Breast epithelium (tissue), 3 donors: ENCODE results near the gene CDH4.

ENCODE experiments used
- POLR2A ChIP-seq: fragments of 450-650 bp; IDR thresholded peaks from one replicate; pipeline ENCODE4 v1.6.1; 2016; ENCODE audit warnings: antibody characterized with exemption, mild to moderate bottlenecking, moderate library complexity
- POLR2AphosphoS5 ChIP-seq, 3 donors: sonication (generic); formaldehyde crosslinking; IDR thresholded peaks; one replicate each; pipeline ENCODE4 v1.6.1; 2017; ENCODE audit warnings: antibody characterized with exemption in 3 of 3
- TF ChIP-seq, protein P1 (sequence below), 3 donors: fragments of 450-650 bp; IDR thresholded peaks; one replicate each; pipeline ENCODE4 v1.5.1; 2016 to 2017; ENCODE audit warnings: antibody characterized with exemption in 3 of 3, mild to moderate bottlenecking in 3 of 3, moderate library complexity in 3 of 3

GRCh38 chr20:61520076-61520892, 268.2 kb downstream of the CDH4 start:
- TF ChIP-seq POLR2A, result no peak
- TF ChIP-seq, protein P1, sequence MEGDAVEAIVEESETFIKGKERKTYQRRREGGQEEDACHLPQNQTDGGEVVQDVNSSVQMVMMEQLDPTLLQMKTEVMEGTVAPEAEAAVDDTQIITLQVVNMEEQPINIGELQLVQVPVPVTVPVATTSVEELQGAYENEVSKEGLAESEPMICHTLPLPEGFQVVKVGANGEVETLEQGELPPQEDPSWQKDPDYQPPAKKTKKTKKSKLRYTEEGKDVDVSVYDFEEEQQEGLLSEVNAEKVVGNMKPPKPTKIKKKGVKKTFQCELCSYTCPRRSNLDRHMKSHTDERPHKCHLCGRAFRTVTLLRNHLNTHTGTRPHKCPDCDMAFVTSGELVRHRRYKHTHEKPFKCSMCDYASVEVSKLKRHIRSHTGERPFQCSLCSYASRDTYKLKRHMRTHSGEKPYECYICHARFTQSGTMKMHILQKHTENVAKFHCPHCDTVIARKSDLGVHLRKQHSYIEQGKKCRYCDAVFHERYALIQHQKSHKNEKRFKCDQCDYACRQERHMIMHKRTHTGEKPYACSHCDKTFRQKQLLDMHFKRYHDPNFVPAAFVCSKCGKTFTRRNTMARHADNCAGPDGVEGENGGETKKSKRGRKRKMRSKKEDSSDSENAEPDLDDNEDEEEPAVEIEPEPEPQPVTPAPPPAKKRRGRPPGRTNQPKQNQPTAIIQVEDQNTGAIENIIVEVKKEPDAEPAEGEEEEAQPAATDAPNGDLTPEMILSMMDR (IDR thresholded peaks at IDR 0.05), result no peak
- TF ChIP-seq POLR2AphosphoS5 (IDR thresholded peaks at IDR 0.05), result no peak
